ENCODE data around the gene TMEM218.
"Not testable (repeated sequence)": the region's sequence is repeated elsewhere in the genome, so short reads cannot be mapped to it uniquely, and the experiment has no call there.

Gene TMEM218

DNA sequence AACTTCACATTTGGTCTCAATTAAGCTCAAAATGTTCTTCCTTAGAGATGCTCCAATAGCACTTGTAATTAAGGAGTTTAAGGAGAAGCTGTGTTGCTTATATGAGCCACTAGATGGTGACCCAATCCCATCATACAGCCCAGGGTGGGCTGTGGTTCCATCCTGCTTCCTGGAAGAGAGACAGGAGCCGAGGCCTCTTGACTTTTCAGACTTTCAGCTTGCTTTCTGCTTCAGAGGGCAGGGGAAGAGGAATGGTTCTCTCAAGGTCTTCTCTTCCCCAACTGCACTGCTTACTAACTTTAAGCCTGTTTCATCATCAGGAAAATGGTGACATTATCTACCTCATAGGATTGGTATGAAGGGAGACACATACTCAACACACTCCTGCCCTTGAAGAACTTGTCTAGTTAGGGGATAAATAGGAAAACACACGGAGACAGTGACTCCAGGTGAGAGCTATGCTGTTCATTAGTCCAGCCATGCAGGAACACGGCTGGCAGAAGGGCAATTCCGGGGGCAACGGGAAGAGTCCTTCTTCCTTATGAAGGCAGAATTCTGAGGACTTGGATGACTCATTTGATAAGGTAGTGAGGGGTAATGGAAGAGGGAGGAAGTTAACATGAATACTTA, 20.1 kb downstream of the TMEM218 start:
- Histone ChIP-seq H3K9ac (no peak overlapping the region), H3K4me3 (no peak overlapping the region), H3K27me3 (no peaks in the 10 kb centered on the region), H3K4me2 (no peak overlapping the region), H3K4me1 (peaks cover 12% of the 10 kb centered on the region), H4K20me1 (no peaks in the 10 kb centered on the region), H3K27ac (no peak overlapping the region), H3K36me3 (peaks cover 18% of the 10 kb centered on the region), H3K9me3 (no peaks in the 10 kb centered on the region)
- TF ChIP-seq Cebpa-rat (IDR thresholded peaks at IDR 0.05) = no peak

DNA sequence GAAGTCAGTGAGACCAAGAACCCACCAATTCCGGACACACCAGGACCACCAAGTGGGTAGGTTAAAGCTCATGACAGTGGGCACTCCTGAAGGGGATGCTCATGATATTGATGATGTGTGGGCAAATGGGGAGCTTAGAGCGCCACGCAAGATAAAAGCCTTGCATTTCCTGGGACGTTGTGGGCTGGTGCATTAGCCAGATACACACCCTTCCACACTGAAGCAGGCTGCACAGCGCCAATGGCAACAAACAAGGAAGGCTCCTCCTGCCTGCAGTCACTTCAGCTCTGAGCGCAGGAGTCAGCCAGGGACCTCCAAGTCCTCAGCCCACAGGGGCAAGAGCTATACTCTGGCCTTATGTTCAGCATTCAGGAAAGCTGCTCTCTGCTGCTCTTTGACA, 20.6 kb downstream of the TMEM218 start:
- Histone ChIP-seq H3K27me3 (no peaks in the 10 kb centered on the region), H3K4me3 (no peak overlapping the region), H3K4me1 (peaks cover 15% of the 10 kb centered on the region), H3K9me3 (no peaks in the 10 kb centered on the region), H3K4me2 (no peak overlapping the region), H3K27ac (no peak overlapping the region), H4K20me1 (no peaks in the 10 kb centered on the region), H3K36me3 (peaks cover 13% of the 10 kb centered on the region), H3K9ac (no peak overlapping the region)
- TF ChIP-seq Cebpa-rat (IDR thresholded peaks at IDR 0.05) = no peak

DNA sequence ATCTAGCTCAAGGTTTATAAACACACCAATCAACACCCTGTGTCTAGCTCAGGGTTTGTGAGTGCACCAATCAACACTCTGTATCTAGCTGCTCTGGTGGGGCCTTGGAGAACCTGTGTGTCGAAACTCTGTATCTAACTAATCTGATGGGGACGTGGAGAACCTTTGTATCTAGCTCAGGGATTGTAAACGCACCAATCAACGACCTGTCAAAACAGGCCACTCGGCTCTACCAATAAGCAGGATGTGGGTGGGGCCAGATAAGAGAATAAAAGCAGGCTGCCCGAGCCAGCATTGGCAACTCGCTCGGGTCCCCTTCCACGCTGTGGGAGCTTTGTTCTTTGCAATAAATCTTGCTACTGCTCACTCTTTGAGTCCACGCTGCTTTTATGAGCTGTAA, 21.3 kb downstream of the TMEM218 start:
- not testable (repeated sequence) for H4K20me1 ChIP-seq, H3K4me3 ChIP-seq

DNA sequence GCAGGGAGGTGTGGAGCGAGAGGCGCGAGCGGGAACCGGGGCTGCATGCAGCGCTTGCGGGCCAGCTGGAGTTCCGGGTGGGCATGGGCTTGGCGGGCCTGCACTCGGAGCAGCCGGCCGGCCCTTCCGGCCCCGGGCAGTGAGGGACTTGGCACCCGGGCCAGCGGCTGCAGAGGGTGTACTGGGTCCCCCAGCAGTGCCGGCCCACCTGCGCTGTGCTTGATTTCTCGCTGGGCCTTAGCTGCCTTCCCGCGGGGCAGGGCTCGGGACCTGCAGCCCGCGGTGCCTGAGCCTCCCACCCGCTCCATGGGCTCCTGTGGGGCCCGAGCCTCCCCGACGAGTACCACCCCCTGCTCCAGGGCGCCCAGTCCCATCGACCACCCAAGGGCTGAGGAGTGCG, 21.9 kb downstream of the TMEM218 start:
- H3K4me2 ChIP-seq, H3K4me3 ChIP-seq, H3K9me3 ChIP-seq, H4K20me1 ChIP-seq, H3K36me3 ChIP-seq, H3K27ac ChIP-seq, H3K27me3 ChIP-seq, H3K9ac ChIP-seq: not testable (repeated sequence)
- peaks cover 15% of the 10 kb centered on the region for H3K4me1 ChIP-seq

More for the DNA sequence above, 21.3 kb downstream of the TMEM218 start:
- H3K27ac ChIP-seq, H3K36me3 ChIP-seq, H3K9me3 ChIP-seq, H3K27me3 ChIP-seq, H3K4me2 ChIP-seq, H3K9ac ChIP-seq: not testable (repeated sequence)
- peaks cover 15% of the 10 kb centered on the region for H3K4me1 ChIP-seq

DNA sequence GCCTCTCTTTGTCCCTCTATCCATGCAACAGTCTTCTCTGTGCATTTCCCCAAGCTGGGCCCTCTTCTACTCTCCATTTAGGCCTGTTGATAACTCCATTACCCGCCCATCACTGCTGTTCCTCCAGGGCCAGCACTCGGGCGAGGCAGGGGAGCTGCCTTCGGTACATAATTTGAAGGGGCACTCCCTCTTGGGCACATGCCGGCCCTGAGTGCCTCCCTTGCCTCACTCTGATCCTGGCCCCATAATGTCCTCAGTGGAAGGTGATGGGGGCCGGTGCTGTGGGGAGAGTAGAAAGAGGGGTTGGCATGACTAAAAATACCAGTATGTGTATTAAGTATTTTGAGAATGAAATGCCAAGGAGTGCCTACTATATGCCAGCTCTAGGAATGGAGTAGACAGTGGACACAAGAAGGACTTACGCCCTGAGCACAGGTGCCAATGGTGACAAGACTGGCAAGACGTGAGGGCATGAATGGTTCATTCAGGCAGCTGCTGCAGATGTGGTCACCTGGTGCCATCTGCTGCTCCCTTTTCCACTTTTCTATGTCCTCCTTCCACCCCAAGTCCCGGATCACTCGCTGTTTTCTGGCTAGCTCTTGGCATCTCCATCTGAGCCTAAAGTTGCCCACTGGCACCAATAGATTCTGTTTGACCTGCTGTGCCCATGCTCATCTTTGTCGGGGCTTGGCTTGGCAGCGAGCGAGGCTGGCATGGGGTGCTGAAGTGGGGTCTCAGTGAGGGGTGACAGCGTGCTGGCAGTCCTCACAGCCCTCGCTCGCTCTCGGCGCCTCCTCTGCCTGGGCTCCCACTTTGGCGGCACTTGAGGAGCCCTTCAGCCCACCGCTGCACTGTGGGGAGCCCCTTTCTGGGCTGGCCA, 22.6 kb downstream of the TMEM218 start:
- Histone ChIP-seq H3K36me3 (0 out of 2 replicates have a peak, but pooled peaks cover 5% of the 10 kb centered on the region), H3K27me3 (no peaks in the 10 kb centered on the region), H3K4me3 (no peak overlapping the region), H3K9ac (no peak overlapping the region), H4K20me1 (no peaks in the 10 kb centered on the region), H3K9me3 (no peaks in the 10 kb centered on the region), H3K4me1 (peaks cover 15% of the 10 kb centered on the region), H3K4me2 (no peak overlapping the region), H3K27ac (no peak overlapping the region)
- no peak for TF ChIP-seq Cebpa-rat (IDR thresholded peaks at IDR 0.05)

DNA sequence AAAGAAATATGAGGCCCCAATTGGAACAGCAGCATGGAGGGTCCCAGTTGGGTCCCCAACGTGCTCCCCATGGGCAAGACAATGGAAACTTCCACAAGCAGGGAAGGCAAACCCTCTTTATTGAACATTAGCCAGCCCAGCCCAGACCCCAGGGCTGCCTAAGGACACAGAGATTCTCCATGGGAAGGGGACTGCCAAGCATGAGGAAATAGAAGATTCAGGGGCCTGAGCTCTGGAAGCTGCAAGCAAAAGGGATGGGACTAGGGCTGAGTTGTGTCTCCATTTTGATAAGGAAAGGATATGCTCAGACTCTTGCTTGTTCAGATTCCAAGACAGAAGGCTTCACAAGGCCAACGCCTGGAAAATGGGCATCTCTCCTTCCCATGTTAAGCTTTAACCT, 23.3 kb downstream of the TMEM218 start:
- Histone ChIP-seq H3K4me1 (peaks cover 15% of the 10 kb centered on the region), H4K20me1 (no peaks in the 10 kb centered on the region), H3K4me3 (no peak overlapping the region), H3K36me3 (0 out of 2 replicates have a peak, but pooled peaks cover 5% of the 10 kb centered on the region), H3K27ac (no peak overlapping the region), H3K9ac (no peak overlapping the region), H3K4me2 (no peak overlapping the region), H3K9me3 (no peaks in the 10 kb centered on the region), H3K27me3 (no peaks in the 10 kb centered on the region)
- no peak for TF ChIP-seq Cebpa-rat (IDR thresholded peaks at IDR 0.05)

DNA sequence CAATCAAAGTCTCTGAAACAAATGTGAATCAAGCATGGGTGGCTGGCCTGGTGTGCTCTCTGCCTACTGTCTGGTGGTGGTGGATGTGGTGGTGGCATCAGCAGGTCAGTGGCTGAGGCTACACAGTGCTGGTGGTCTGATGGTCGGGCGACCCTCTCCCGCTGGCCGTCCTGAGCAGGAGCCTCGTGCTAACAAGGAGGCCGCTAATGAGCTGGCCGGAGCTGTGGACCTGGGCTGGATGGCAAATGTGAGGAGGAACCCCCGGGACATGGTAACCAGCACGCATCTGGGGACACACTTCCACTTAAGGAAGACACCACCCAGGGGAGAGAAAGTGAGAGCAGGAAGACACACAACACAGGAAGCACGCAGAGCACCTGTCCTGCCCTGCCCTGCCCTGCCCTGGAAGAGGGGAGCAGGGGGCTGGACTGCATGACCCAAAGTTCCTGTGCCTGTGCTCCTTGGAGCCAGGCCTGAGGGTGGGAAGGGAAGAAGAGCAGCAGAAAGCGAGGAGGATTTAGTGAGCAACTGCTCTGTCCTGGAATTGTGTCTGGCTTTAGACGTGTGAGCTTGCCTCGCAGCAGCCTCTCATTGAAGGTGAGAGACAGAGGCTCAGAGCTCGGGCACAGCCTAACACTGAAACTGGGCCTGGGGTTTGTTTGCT, 24.7 kb downstream of the TMEM218 start:
- Histone ChIP-seq H3K4me1 (peaks cover 15% of the 10 kb centered on the region), H3K4me3 (no peak overlapping the region), H3K27ac (no peak overlapping the region), H3K36me3 (no peaks in the 10 kb centered on the region), H3K9ac (no peak overlapping the region), H4K20me1 (no peaks in the 10 kb centered on the region), H3K4me2 (no peak overlapping the region), H3K9me3 (no peaks in the 10 kb centered on the region), H3K27me3 (no peaks in the 10 kb centered on the region)
- no peak for TF ChIP-seq Cebpa-rat (IDR thresholded peaks at IDR 0.05)

DNA sequence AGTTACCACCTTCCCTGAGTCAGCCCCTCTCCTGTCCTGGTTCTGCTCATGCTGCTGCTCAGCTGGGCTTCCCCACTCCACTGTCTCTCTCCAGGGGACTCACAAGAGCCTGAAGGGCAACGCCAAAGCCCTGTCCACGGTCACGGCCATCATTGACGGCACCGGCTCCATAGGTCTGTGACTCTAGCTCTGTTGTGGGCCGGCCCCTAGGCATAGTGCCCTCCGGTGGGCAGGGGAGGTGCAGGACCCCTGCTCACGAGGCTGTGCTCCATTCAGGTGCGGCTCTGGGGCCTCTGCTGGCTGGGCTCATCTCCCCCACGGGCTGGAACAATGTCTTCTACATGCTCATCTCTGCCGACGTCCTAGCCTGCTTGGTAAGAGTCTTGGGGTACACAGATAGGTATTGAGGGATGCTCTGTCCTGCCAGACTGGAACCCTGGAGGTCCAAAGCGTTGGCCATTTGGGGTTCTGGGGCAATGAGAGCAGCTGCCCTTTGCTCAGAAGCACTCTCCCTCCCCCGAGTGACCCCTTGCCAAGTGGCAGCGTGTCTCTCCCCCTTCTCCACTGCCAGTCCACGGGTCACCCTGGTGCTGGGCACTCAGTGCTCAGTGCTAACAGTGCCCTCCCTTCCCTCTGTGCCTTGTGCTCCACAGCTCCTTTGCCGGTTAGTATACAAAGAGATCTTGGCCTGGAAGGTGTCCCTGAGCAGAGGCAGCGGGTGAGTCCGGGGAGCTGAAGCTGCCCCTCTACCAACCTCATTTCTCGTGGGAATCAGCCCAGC, 25.9 kb downstream of the TMEM218 start:
- no peak overlapping the region for H3K9ac ChIP-seq
- TF ChIP-seq Cebpa-rat (IDR thresholded peaks at IDR 0.05) = no peak
- H3K36me3 ChIP-seq = no peaks in the 10 kb centered on the region
- H3K4me3 ChIP-seq = no peak overlapping the region
- no peak overlapping the region for H3K27ac ChIP-seq
- H3K27me3 ChIP-seq = no peaks in the 10 kb centered on the region
- no peak overlapping the region for H3K4me2 ChIP-seq
- H4K20me1 ChIP-seq = no peaks in the 10 kb centered on the region
- H3K9me3 ChIP-seq = no peaks in the 10 kb centered on the region
- H3K4me1 ChIP-seq = 0 out of 2 replicates have a peak, but pooled peaks cover 9% of the 10 kb centered on the region

DNA sequence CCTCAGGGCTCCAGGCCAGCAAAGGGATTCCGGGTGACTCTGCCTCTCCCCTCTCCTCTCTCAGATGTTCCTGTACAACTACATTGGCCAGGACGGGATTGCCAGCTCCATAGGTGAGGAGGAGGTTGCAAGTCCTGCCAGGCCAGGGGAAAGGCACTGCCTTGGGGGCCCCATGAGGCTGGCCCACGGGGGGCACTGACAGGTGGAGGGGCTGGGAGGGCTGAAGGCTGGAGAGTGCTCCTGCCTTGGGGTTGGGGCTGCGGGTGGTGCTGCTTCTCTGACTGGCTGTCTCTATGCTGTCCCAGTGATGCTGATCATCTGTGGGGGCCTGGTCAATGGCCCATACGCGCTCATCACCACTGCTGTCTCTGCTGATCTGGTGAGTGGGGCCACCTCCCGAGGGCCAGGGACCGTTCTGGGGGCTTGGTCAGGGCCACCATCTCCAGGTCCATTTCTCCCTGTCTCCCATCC, 26.6 kb downstream of the TMEM218 start:
- H3K4me1 ChIP-seq = 0 out of 2 replicates have a peak, but pooled peaks cover 9% of the 10 kb centered on the region
- no peaks in the 10 kb centered on the region for H3K36me3 ChIP-seq
- no peak overlapping the region for H3K9ac ChIP-seq
- H3K27ac ChIP-seq = no peak overlapping the region
- no peak overlapping the region for H3K4me2 ChIP-seq
- no peak overlapping the region for H3K4me3 ChIP-seq
- no peaks in the 10 kb centered on the region for H3K27me3 ChIP-seq
- H4K20me1 ChIP-seq = no peaks in the 10 kb centered on the region
- H3K9me3 ChIP-seq = no peaks in the 10 kb centered on the region
- no peak for TF ChIP-seq Cebpa-rat (IDR thresholded peaks at IDR 0.05)
